C4-2B (cell line): Measurements from ENCODE around the gene HOXA10.

ENCODE experiments used
- CTCF ChIP-seq: fragments of 450-650 bp; conservative IDR thresholded peaks from 2 replicates; pipeline ENCODE4 v1.5.1; 2017; ENCODE audit warnings: mild to moderate bottlenecking
- ZFX ChIP-seq: fragments of 450-650 bp; IDR thresholded peaks from 2 replicates; pipeline ENCODE4 v1.6.1; 2017

GRCh38 chr7:27173956-27174873, at the start of gene HOXA10:
- TF ChIP-seq CTCF = no peak
- no peak for TF ChIP-seq ZFX
